ENCODE data around the gene STX4.

The STX4 gene

DNA sequence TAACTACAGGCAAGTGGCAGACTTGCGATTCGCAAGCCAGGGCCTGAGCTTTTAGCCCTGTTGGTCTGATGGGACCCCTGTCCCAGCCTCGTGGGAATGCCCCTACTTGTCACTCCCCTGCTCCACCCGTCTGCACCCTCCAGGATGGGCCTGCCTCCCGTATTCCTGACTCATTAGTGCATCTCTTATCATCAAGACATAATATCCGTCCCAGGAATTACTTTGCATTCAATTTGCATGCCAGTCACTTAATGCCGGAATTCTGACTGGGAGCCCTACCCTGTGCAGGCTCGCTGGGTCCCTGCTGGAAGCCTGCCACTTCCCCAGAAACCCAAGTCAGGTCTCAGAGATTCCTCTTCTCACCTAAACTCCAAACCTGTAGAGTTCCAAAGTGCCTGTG, 52.1 kb downstream of the STX4 start:
- no peak for DNase-seq

GRCh38 chr16:31085873-31086628, 52.7 kb downstream of the STX4 start:
- DNase-seq: no peak

DNA sequence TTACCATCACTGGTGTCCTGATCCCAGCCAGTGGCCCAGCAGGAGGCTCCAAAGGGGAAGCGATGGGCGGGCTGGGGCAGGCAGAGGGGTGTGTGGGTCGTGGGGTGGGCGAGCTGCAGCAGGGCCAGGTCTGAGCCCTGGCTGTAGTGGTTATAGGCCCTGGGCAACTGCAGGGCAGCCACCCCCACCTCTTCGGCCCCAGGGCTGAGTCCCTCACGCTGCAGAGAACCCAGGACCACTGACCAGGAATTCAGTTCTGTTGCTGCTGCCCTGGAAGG, 53.2 kb downstream of the STX4 start:
- DNase-seq: no peak

GRCh38 chr16:31087481-31087880, 54.1 kb downstream of the STX4 start:
- DNase-seq: no peak

GRCh38 chr16:31087971-31088370, 54.6 kb downstream of the STX4 start:
- no peak for DNase-seq

- DNase-seq: no peak
These were observed 55.3 kb downstream of the STX4 start, which contains the start of gene PRSS53 for GRCh38 chr16:31088459-31089183. PRSS53 (minus strand) TSS chr16:31088943; CDS start chr16:31088809, 134 bp downstream.

DNA sequence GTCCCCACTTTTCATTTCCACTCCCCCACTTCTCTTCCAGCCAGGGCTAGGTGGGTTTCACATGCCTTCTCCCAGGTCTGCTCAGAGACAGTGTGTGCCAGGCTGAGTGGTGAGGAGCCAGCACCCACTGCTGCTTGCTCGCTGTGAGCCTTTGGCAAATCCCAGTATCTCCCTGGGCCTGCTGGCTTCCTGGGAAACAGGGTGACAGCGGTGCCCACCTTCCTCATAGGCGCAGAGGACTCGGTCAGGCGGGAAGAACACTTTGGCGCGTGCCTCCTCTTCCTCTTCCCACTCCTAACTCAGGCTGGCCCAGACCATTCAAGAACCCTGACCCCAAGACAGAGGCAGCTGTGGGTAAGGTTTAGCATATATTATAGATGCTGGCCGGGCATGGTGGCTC, 55.8 kb downstream of the STX4 start:
- DNase-seq: no peak
